H1 (cell line): Measurements from ENCODE around the gene PAK5. TPM values are rescaled to one million over a fixed set of nuclear protein-coding genes. Genes with fewer than 3 reads are reported as not detected.

Experiments used
- CTCF ChIA-PET: fragments of 300-600 bp; sonication (Branson Sonifier 250); formaldehyde crosslinking; loops from one replicate; lab custom pipeline; 2021; ENCODE audit not compliant: partially characterized antibody; lab: Charles Lee
- POLR2A ChIA-PET: fragments of 300-600 bp; sonication (Branson Sonifier 250); formaldehyde crosslinking; loops from one replicate; lab custom pipeline; 2021; ENCODE audit warnings: inconsistent platforms; ENCODE audit not compliant: partially characterized antibody; lab: Charles Lee
- DNase-seq, 2 experiments: peaks; one replicate each; pipeline versions ENCODE4 v3.0.0 to v3.0.0-alpha.2; 2010 to 2022; ENCODE audit warnings: low spot score in 2 of 2, low read depth in 1 of 2, mixed read lengths in 1 of 2
- FAIRE-seq: peaks from 2 replicates; lab custom pipeline; 2011; peaks lifted over from hg19 to GRCh38; lab: Jason Lieb, UNC
- H2AFZ ChIP-seq: 2 replicates; pipeline ENCODE4 v1.8.1; 2012; ENCODE audit warnings: low read length, inconsistent platforms
- H2AK5ac ChIP-seq: 2 replicates; pipeline ENCODE4 v1.6.1; 2013; ENCODE audit warnings: low read depth, low read length
- H2BK120ac ChIP-seq: replicated peaks from 2 replicates; pipeline ENCODE3; 2013; ENCODE audit warnings: low read depth, low read length, inconsistent platforms
- H2BK12ac ChIP-seq: 2 replicates; pipeline ENCODE4 v1.6.1; 2013; ENCODE audit warnings: low read depth, low read length
- H2BK15ac ChIP-seq: 2 replicates; pipeline ENCODE4 v1.6.1; 2013; ENCODE audit warnings: low read length
- H2BK20ac ChIP-seq: 2 replicates; pipeline ENCODE4 v1.6.1; 2013; ENCODE audit warnings: low read length
- H2BK5ac ChIP-seq: 2 replicates; pipeline ENCODE4 v1.6.1; 2013; ENCODE audit warnings: low read depth, low read length
- H3K14ac ChIP-seq: 2 replicates; pipeline ENCODE4 v1.6.1; 2013; ENCODE audit warnings: inconsistent platforms; ENCODE audit not compliant: insufficient read length
- H3K18ac ChIP-seq: 2 replicates; pipeline ENCODE4 v1.6.1; 2013; ENCODE audit warnings: low read length; ENCODE audit errors: extremely low read depth
- H3K23ac ChIP-seq: 2 replicates; pipeline ENCODE4 v1.6.1; 2013; ENCODE audit warnings: inconsistent platforms; ENCODE audit not compliant: insufficient read length
- H3K23me2 ChIP-seq: 2 replicates; pipeline ENCODE4 v1.6.1; 2013; ENCODE audit warnings: low read depth, low read length
- H3K27ac ChIP-seq: 2 replicates; pipeline ENCODE4 v1.6.1; 2011; ENCODE audit warnings: low read depth, low read length, inconsistent platforms
- H3K27me3 ChIP-seq, 4 experiments: replicated peaks in 1 of 4; 1 replicate in 1 of 4; 2 replicates in 3 of 4; pipeline versions ENCODE4 v1.6.1 to v1.8.1; 2011 to 2013; ENCODE audit warnings: low read length in 3 of 4, mild to moderate bottlenecking in 3 of 4, inconsistent platforms in 2 of 4, mixed read lengths in 2 of 4, moderate library complexity in 1 of 4; ENCODE audit not compliant: control insufficient read depth in 3 of 4, insufficient read depth in 3 of 4; ENCODE audit errors: extremely low read depth in 1 of 4
- H3K36me3 ChIP-seq, 4 experiments: 2 replicates each; pipeline versions ENCODE4 v1.6.1 to v1.8.1; 2011 to 2013; ENCODE audit warnings: mild to moderate bottlenecking in 4 of 4, low read length in 3 of 4, moderate library complexity in 2 of 4, control low read depth in 1 of 4, inconsistent platforms in 1 of 4; ENCODE audit not compliant: insufficient read depth in 4 of 4, control insufficient read depth in 2 of 4
- H3K4ac ChIP-seq: replicated peaks from 2 replicates; pipeline ENCODE3; 2013; ENCODE audit warnings: low read length, low read depth, mixed read lengths, inconsistent platforms; ENCODE audit not compliant: insufficient read length
- H3K4me1 ChIP-seq, 4 experiments: replicated peaks in 1 of 4; 1 replicate in 1 of 4; 2 replicates in 3 of 4; pipeline versions ENCODE4 v1.6.1 to v1.8.1; 2011 to 2013; ENCODE audit warnings: low read length in 3 of 4, inconsistent platforms in 2 of 4, mixed read lengths in 1 of 4; ENCODE audit not compliant: insufficient read depth in 4 of 4, control insufficient read depth in 3 of 4
- H3K4me2 ChIP-seq, 2 experiments: 2 replicates each; pipeline versions ENCODE4 v1.6.1 to v1.8.1; 2011 to 2013; ENCODE audit warnings: low read depth in 2 of 2, low read length in 2 of 2, control low read depth in 1 of 2, inconsistent platforms in 1 of 2, mild to moderate bottlenecking in 1 of 2; ENCODE audit not compliant: insufficient read depth in 1 of 2
- H3K4me3 ChIP-seq, 4 experiments: fragments of 200-600, 300-600 bp in 1 of 4; sonication (generic), shearing (Covaris generic), sonication (Bioruptor Twin) in 1 of 4; 2 replicates each; pipeline versions ENCODE4 v1.5.1 to v1.8.1; 2011 to 2016; ENCODE audit warnings: low read length in 4 of 4, low read depth in 3 of 4, control low read depth in 2 of 4, inconsistent platforms in 2 of 4, mild to moderate bottlenecking in 2 of 4, mixed read lengths in 1 of 4, moderate library complexity in 1 of 4; ENCODE audit not compliant: insufficient read depth in 2 of 4; ENCODE audit errors: extremely low read depth in 1 of 4
- H3K56ac ChIP-seq: replicated peaks from 2 replicates; pipeline ENCODE3; 2013; ENCODE audit warnings: low read depth, mild to moderate bottlenecking, mixed read lengths, low read length, inconsistent platforms; ENCODE audit not compliant: insufficient read length
- H3K79me1 ChIP-seq: 2 replicates; pipeline ENCODE4 v1.6.1; 2013; ENCODE audit warnings: low read depth, low read length, control low read depth
- H3K79me2 ChIP-seq, 2 experiments: 2 replicates each; pipeline versions ENCODE4 v1.6.1 to v1.8.1; 2012 to 2013; ENCODE audit warnings: low read length in 2 of 2, mild to moderate bottlenecking in 2 of 2, inconsistent platforms in 1 of 2; ENCODE audit not compliant: insufficient read depth in 2 of 2, control insufficient read depth in 1 of 2
- H3K9ac ChIP-seq, 4 experiments: replicated peaks in 1 of 4; 1 replicate in 1 of 4; 2 replicates in 3 of 4; pipeline versions ENCODE4 v1.6.1 to v1.8.1; 2011 to 2013; ENCODE audit warnings: low read depth in 3 of 4, low read length in 3 of 4, control low read depth in 2 of 4, mild to moderate bottlenecking in 2 of 4, moderate library complexity in 2 of 4, inconsistent platforms in 1 of 4; ENCODE audit errors: extremely low read depth in 1 of 4
- H3K9me3 ChIP-seq, 2 experiments: 2 replicates each; pipeline versions ENCODE4 v1.6.1 to v1.8.1; 2012 to 2013; ENCODE audit warnings: mild to moderate bottlenecking in 2 of 2, moderate library complexity in 2 of 2, control low read depth in 1 of 2, inconsistent platforms in 1 of 2, low read depth in 1 of 2, low read length in 1 of 2, mixed read lengths in 1 of 2; ENCODE audit not compliant: insufficient read depth in 2 of 2
- H4K20me1 ChIP-seq, 2 experiments: replicated peaks in 1 of 2; 2 replicates each; pipeline versions ENCODE3 to v1.8.1; 2011 to 2013; ENCODE audit warnings: inconsistent platforms in 2 of 2, low read length in 2 of 2, mild to moderate bottlenecking in 1 of 2; ENCODE audit not compliant: insufficient read depth in 2 of 2, control insufficient read depth in 1 of 2
- H4K5ac ChIP-seq: 2 replicates; pipeline ENCODE4 v1.6.1; 2013; ENCODE audit warnings: low read length, low read depth, mixed read lengths, inconsistent platforms; ENCODE audit not compliant: insufficient read length
- H4K8ac ChIP-seq: 2 replicates; pipeline ENCODE4 v1.8.0; 2013; ENCODE audit warnings: mild to moderate bottlenecking, moderate library complexity, low read length, inconsistent platforms; ENCODE audit not compliant: insufficient read depth; ENCODE audit errors: extremely low read depth
- H4K91ac ChIP-seq: replicated peaks from 2 replicates; pipeline ENCODE3; 2013; ENCODE audit warnings: low read length, mixed read lengths, inconsistent platforms; ENCODE audit not compliant: insufficient read length
- ATF2 ChIP-seq: IDR thresholded peaks from 2 replicates; pipeline ENCODE4 v1.6.1; 2012; ENCODE audit warnings: low read length, inconsistent platforms
- CEBPB ChIP-seq: IDR thresholded peaks from 2 replicates; pipeline ENCODE4 v1.6.1; 2012; ENCODE audit warnings: low read depth, low read length
- E2F6 ChIP-seq: IDR thresholded peaks from 2 replicates; pipeline ENCODE4 v1.6.1; 2012; ENCODE audit warnings: inconsistent platforms
- HDAC2 ChIP-seq, 2 experiments: fragments of 300-600 bp in 1 of 2; sonication (generic) in 1 of 2; IDR thresholded peaks; 2 replicates each; pipeline ENCODE4 v1.6.1; 2011 to 2012; ENCODE audit warnings: low read depth in 2 of 2, low read length in 2 of 2, mild to moderate bottlenecking in 2 of 2, moderate library complexity in 2 of 2, borderline replicate concordance in 1 of 2, inconsistent platforms in 1 of 2
- HDAC6 ChIP-seq: IDR thresholded peaks from one replicate; pipeline ENCODE4 v1.7.1; 2012; ENCODE audit warnings: low read depth, mild to moderate bottlenecking, inconsistent platforms, low read length, moderate library complexity
- KDM5A ChIP-seq: fragments of 200-600 bp; IDR thresholded peaks from 2 replicates; pipeline ENCODE4 v1.7.1; 2012; ENCODE audit warnings: mild to moderate bottlenecking, low read length, inconsistent platforms, mixed read lengths
- RBBP5 ChIP-seq: IDR thresholded peaks from 2 replicates; pipeline ENCODE4 v1.7.1; 2012; ENCODE audit warnings: low read depth, mild to moderate bottlenecking, inconsistent platforms, low read length, moderate library complexity, borderline replicate concordance
- RFX5 ChIP-seq: IDR thresholded peaks from 2 replicates; pipeline ENCODE4 v1.6.1; 2011; ENCODE audit warnings: low read depth, low read length, improper control_type of control experiment, borderline replicate concordance
- RXRA ChIP-seq: IDR thresholded peaks from 2 replicates; pipeline ENCODE4 v1.6.1; 2011; ENCODE audit warnings: low read depth, mild to moderate bottlenecking, low read length, moderate library complexity; ENCODE audit not compliant: insufficient read depth
- SIRT6 ChIP-seq: IDR thresholded peaks from one replicate; pipeline ENCODE4 v1.7.1; 2012; ENCODE audit warnings: low read length, inconsistent platforms
- ZNF274 ChIP-seq: IDR thresholded peaks from 2 replicates; pipeline ENCODE4 v1.7.0; 2012; ENCODE audit warnings: low read length, borderline replicate concordance; ENCODE audit errors: extremely low read depth
- WGBS, 2 experiments: shearing (Covaris generic) in 1 of 2; methylation state at CpG; one replicate each; pipeline versions ENCODE4 v1.1.6 to v1.1.7; 2013 to 2015; ENCODE audit warnings: low lambda C conversion rate in 2 of 2, mixed read lengths in 2 of 2, inconsistent platforms in 1 of 2, low coverage in 1 of 2, missing lambda C conversion rate in 1 of 2; ENCODE audit not compliant: insufficient replicate concordance in 2 of 2, insufficient coverage in 1 of 2, insufficient read length in 1 of 2; ENCODE audit errors: extremely low coverage in 1 of 2, missing lambda C conversion rate in 1 of 2; 5-methylcytosine and 5-hydroxymethylcytosine counted together
- polyA plus RNA-seq, 7 experiments: library from polyadenylated mRNA; depleted of rRNA in 3 of 7; stranded (reverse) in 5 of 7; unstranded in 2 of 7; fragments of >200 nt in 5 of 7; fragments of 200-250 nt in 2 of 7; gene quantifications; 1 replicate in 5 of 7; 2 replicates in 1 of 7; 4 replicates in 1 of 7; pipeline versions ENCODE4 v1.2.1 to v1.2.3, GENCODE V29; 2011 to 2013; ENCODE audit warnings: missing spikeins in 2 of 7, mixed read lengths in 2 of 7
- total RNA-seq: library from RNA; stranded (reverse); fragmentation: NEBNext Ultra II Directional; extraction: Animal tissue kit (Norgen Biotek cat#: 25700); gene quantifications from 2 replicates; pipeline ENCODE4 v1.2.1, GENCODE V29; 2021

Gene PAK5
- total and polyA plus RNA-seq, 2 of the 8 experiments (the other 6 are each of a cell fraction or from before 2014, with no cell fraction given) = 0.54 to 0.80 TPM

GRCh38 chr20:9491324-9491723 lies 347.6 kb downstream of the PAK5 start:
- Histone ChIP-seq H3K9me3 (no peaks in the 10 kb centered on the region; a peak in 1 of 4 replicates), H2BK20ac (no peak overlapping the region), H3K79me1 (no peaks in the 10 kb centered on the region), H3K4me2 (no peak overlapping the region), H4K20me1 (no peaks in the 10 kb centered on the region), H3K27me3 (no peaks in the 10 kb centered on the region), H3K4ac (no peak overlapping the region), H4K5ac (no peak overlapping the region), H3K36me3 (no peaks in the 10 kb centered on the region), H3K27ac (no peak overlapping the region), H3K4me3 (no peak overlapping the region), H3K23ac (no peak overlapping the region), H2BK15ac (no peak overlapping the region), H2AK5ac (no peak overlapping the region), H3K56ac (no peak overlapping the region), H3K18ac (no peak overlapping the region), H4K8ac (no peak overlapping the region), H3K4me1 (no peaks in the 10 kb centered on the region), H2BK120ac (no peak overlapping the region), H2BK12ac (no peak overlapping the region), H3K9ac (no peak overlapping the region), H3K23me2 (no peaks in the 10 kb centered on the region), H4K91ac (no peak overlapping the region), H3K79me2 (no peaks in the 10 kb centered on the region), H2AFZ (no peak overlapping the region), H3K14ac (no peak overlapping the region), H2BK5ac (no peak overlapping the region)
- POLR2A ChIA-PET = no interaction called here
- FAIRE-seq (no peak), DNase-seq (no peak)
- CTCF ChIA-PET = interaction anchor here (1.2 to 1.4 kb wide), 5 partner anchors 12 to 119 kb away, joined by 3 to 5 read pairs (median 3); no protein-coding TSS in a partner anchor
- WGBS, 2 experiments = no CpG with 5 or more reads among the region's 1 CpG
- TF ChIP-seq CEBPB (no peak), KDM5A (no peak), HDAC6 (no peak), RXRA (no peak), HDAC2 (IDR thresholded peaks at IDR 0.05; ENCODE audit: borderline replicate concordance in 1 of 2, low read depth in 2 of 2, low read length in 2 of 2) (no peak), RBBP5 (no peak), SIRT6 (no peak), ATF2 (no peak), RFX5 (no peak), ZNF274 (no peak), E2F6 (no peak)
